ENCODE measurements around the gene DAB2IP.

GRCh38 chr9:121631978-121632418 is 19.4 kb upstream of the DAB2IP start:
- TF ChIP-seq CTCF (IDR thresholded peaks at IDR 0.05), result no peak
- TF ChIP-seq ZFX (IDR thresholded peaks at IDR 0.05; ENCODE audit: borderline replicate concordance), result no peak
